Left ventricle myocardium inferior (tissue), 1 donor: ENCODE measurements around the gene SLC12A3. TPM values are rescaled to one million over a fixed set of nuclear protein-coding genes. Genes with fewer than 3 reads are reported as not detected.

ENCODE experiments used
- DNase-seq: peaks from one replicate; pipeline ENCODE4 v3.0.0-alpha.2; 2020
- H3K27ac ChIP-seq: fragments of 200-600 bp; replicated peaks from 2 replicates; pipeline ENCODE4 v1.8.0; 2021
- H3K27me3 ChIP-seq: fragments of 200-600 bp; 2 replicates; pipeline ENCODE4 v1.8.0; 2021; ENCODE audit warnings: low read depth
- H3K36me3 ChIP-seq: fragments of 200-600 bp; 2 replicates; pipeline ENCODE4 v1.8.0; 2021
- H3K4me1 ChIP-seq: fragments of 200-600 bp; 2 replicates; pipeline ENCODE4 v1.8.0; 2021
- H3K4me3 ChIP-seq: fragments of 200-600 bp; 2 replicates; pipeline ENCODE4 v1.8.0; 2021; ENCODE audit warnings: mild to moderate bottlenecking, moderate library complexity
- H3K9me3 ChIP-seq: fragments of 200-600 bp; replicated peaks from 2 replicates; pipeline ENCODE4 v1.8.0; 2021
- intact Hi-C: fragments of 100-400 bp; cut with micrococcal nuclease; formaldehyde crosslinking; loops from one replicate; pipeline ENCODE4 v1.11.0; 2022
- total RNA-seq: library from RNA; stranded (reverse); fragmentation: NEBNext Ultra II Directional; extraction: Animal tissue kit (Norgen Biotek cat#: 25700); gene quantifications from one replicate; pipeline ENCODE4 v1.2.1, GENCODE V29; 2021
- TF ChIP-seq, protein P1 (sequence below): fragments of 200-600 bp; IDR thresholded peaks from 2 replicates; pipeline ENCODE4 v1.8.0; 2021; ENCODE audit warnings: antibody characterized with exemption, mild to moderate bottlenecking, borderline replicate concordance
- donor health status: DM: no; HTN: yes; CAD: no; lungs with severe emphysema.

Gene SLC12A3
- total RNA-seq, 1 donor from 2014 or later: not detected

DNA sequence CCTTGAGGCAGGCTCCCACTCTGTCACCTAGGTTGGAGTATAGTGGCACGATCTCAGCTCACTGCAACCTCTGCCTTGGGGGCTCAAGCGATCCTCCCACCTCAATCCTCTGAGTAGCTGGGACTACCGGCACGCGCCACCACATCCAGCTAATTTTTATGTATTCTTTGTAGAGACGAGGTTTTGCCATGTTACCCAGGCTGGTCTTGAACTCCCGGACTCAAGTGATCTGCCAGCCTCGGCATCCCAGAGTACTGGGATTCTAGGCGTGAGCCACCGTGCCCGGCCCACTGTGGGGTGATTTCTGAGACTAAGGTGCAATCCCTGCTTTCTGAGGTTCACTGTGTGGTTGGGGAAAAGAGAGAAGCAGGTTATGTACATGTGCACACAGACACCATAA lies 12.0 kb upstream of the SLC12A3 start:
- H3K4me3 ChIP-seq: no peak overlapping the region
- TF ChIP-seq, protein P1, sequence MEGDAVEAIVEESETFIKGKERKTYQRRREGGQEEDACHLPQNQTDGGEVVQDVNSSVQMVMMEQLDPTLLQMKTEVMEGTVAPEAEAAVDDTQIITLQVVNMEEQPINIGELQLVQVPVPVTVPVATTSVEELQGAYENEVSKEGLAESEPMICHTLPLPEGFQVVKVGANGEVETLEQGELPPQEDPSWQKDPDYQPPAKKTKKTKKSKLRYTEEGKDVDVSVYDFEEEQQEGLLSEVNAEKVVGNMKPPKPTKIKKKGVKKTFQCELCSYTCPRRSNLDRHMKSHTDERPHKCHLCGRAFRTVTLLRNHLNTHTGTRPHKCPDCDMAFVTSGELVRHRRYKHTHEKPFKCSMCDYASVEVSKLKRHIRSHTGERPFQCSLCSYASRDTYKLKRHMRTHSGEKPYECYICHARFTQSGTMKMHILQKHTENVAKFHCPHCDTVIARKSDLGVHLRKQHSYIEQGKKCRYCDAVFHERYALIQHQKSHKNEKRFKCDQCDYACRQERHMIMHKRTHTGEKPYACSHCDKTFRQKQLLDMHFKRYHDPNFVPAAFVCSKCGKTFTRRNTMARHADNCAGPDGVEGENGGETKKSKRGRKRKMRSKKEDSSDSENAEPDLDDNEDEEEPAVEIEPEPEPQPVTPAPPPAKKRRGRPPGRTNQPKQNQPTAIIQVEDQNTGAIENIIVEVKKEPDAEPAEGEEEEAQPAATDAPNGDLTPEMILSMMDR: no peak
- peaks cover 13% of the 10 kb centered on the region for H3K4me1 ChIP-seq
- H3K36me3 ChIP-seq: no peaks in the 10 kb centered on the region
- H3K27ac ChIP-seq: no peak overlapping the region
- DNase-seq: no peak
- H3K9me3 ChIP-seq: no peaks in the 10 kb centered on the region
- intact Hi-C loops: no loop called here
- no peaks in the 10 kb centered on the region for H3K27me3 ChIP-seq

DNA sequence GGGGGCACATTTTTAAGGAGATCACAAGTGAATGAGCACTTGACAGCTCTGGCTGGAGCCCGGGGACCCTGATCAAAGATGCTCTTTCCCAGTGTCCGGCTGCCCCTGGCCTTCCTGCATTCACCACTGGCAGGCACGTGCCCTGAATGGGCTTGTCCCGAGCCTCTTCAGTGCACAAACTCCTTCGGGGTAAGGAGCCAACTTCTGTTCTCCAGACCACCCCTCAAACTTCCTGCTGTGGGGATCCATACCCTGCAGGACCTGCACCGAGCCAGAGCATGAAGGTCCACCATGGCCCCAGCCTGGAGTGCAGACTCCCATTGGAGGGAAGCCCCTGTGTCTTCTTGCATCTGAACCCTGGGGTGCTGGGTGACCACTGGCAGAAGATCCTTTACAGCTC lies 9.8 kb upstream of the SLC12A3 start:
- Histone ChIP-seq H3K36me3 (no peaks in the 10 kb centered on the region), H3K9me3 (no peaks in the 10 kb centered on the region), H3K4me1 (no peaks in the 10 kb centered on the region), H3K27me3 (no peaks in the 10 kb centered on the region), H3K27ac (no peak overlapping the region), H3K4me3 (no peak overlapping the region)
- TF ChIP-seq, protein P1: no peak
- intact Hi-C loops: no loop called here
- no peak for DNase-seq

DNA sequence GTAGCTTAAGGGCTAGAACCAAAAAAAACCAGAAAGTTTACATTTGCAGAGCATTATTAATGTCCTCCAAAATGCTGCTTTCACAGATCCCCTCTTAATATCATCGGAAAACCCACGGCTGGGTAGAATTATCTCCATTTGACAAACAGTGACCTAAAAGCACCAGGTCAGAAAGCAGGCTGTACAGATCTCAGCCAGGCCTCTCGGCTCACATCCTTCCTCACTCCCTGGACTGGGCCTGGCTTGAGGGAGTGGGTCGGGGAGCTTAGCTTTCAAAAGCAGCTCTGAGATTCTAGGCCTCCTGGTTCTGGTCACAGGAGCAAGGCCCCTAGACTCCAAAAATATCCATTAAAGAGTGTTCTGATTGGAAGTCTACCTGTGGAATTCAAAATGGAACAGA lies 9.1 kb upstream of the SLC12A3 start:
- H3K36me3 ChIP-seq: no peaks in the 10 kb centered on the region
- no peaks in the 10 kb centered on the region for H3K9me3 ChIP-seq
- H3K27me3 ChIP-seq: no peaks in the 10 kb centered on the region
- H3K4me1 ChIP-seq: no peaks in the 10 kb centered on the region
- TF ChIP-seq, protein P1: no peak
- no peak for DNase-seq
- intact Hi-C loops: no loop called here
- H3K27ac ChIP-seq: no peak overlapping the region
- H3K4me3 ChIP-seq: no peak overlapping the region

DNA sequence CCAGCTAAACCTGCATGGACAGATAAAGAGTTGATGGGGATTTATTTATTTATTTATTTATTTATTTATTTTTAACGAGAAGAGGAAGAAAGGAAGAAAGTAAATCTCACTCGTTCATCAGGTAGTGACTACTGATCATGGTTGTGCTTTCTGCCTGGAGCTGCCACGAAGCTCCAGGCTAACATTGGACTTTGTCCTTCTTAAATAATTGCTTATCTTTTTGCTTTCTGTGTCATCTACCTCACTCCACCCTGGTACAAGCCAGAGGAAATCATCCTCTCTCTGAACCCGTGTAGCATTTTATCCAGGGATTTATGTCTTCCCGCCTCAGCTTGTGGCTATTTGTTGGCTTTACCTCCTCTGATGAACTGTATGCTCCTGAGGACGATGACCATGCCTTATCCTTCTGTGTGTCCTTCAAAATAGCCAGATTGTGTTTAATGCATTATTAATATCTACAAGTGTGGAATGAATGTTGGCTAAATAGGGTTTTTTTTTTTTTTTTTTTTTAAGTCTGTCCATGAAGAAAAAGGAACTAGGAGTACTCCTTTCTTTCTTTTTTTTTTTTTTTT lies 8.0 kb upstream of the SLC12A3 start:
- intact Hi-C loops: no loop called here
- Histone ChIP-seq H3K27ac (no peak overlapping the region), H3K27me3 (no peaks in the 10 kb centered on the region), H3K9me3 (no peaks in the 10 kb centered on the region), H3K4me3 (no peak overlapping the region), H3K4me1 (no peaks in the 10 kb centered on the region), H3K36me3 (no peaks in the 10 kb centered on the region)
- DNase-seq: no peak
- TF ChIP-seq, protein P1: no peak

DNA sequence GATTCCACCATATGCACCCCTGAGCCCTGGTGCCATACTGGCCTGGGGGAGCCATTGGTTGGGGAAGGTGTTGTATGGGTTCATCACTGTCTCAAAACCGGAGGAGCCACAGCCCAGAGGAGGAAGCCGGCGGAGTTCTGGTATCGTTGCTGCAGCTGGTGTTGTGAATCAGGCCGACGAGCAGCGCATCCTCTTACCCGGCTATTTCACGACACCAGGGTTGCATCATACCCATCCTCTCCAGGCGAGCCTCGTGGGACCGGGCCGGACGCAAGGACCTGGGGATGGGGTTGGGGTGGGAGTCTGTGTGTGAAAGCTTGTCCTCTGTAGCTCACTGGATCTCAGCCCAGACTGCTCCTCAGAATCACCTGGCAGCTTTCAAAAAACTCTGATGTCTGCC lies 6.6 kb upstream of the SLC12A3 start:
- H3K4me1 ChIP-seq: no peaks in the 10 kb centered on the region
- H3K4me3 ChIP-seq: no peak overlapping the region
- no peaks in the 10 kb centered on the region for H3K9me3 ChIP-seq
- TF ChIP-seq, protein P1: no peak
- intact Hi-C loops: no loop called here
- DNase-seq: no peak
- no peak overlapping the region for H3K27ac ChIP-seq
- no peaks in the 10 kb centered on the region for H3K27me3 ChIP-seq
- no peaks in the 10 kb centered on the region for H3K36me3 ChIP-seq
